Activated CD4-positive, CD25-positive, alpha-beta regulatory T cell treated with anti-CD3 and anti-CD28 coated beads, Interleukin-2, amount 50 U/mL, for 16 hours (primary cell): ENCODE measurements around the gene SELENOO.
"Not testable (repeated sequence)": the region's sequence is repeated elsewhere in the genome, so short reads cannot be mapped to it uniquely, and the experiment has no call there.

Source experiments
- DNase-seq: peaks from one replicate; pipeline ENCODE4 v3.0.0-alpha.2; 2020; ENCODE audit warnings: low read depth, low spot score

Gene SELENOO, protein sequence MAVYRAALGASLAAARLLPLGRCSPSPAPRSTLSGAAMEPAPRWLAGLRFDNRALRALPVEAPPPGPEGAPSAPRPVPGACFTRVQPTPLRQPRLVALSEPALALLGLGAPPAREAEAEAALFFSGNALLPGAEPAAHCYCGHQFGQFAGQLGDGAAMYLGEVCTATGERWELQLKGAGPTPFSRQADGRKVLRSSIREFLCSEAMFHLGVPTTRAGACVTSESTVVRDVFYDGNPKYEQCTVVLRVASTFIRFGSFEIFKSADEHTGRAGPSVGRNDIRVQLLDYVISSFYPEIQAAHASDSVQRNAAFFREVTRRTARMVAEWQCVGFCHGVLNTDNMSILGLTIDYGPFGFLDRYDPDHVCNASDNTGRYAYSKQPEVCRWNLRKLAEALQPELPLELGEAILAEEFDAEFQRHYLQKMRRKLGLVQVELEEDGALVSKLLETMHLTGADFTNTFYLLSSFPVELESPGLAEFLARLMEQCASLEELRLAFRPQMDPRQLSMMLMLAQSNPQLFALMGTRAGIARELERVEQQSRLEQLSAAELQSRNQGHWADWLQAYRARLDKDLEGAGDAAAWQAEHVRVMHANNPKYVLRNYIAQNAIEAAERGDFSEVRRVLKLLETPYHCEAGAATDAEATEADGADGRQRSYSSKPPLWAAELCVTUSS

DNA sequence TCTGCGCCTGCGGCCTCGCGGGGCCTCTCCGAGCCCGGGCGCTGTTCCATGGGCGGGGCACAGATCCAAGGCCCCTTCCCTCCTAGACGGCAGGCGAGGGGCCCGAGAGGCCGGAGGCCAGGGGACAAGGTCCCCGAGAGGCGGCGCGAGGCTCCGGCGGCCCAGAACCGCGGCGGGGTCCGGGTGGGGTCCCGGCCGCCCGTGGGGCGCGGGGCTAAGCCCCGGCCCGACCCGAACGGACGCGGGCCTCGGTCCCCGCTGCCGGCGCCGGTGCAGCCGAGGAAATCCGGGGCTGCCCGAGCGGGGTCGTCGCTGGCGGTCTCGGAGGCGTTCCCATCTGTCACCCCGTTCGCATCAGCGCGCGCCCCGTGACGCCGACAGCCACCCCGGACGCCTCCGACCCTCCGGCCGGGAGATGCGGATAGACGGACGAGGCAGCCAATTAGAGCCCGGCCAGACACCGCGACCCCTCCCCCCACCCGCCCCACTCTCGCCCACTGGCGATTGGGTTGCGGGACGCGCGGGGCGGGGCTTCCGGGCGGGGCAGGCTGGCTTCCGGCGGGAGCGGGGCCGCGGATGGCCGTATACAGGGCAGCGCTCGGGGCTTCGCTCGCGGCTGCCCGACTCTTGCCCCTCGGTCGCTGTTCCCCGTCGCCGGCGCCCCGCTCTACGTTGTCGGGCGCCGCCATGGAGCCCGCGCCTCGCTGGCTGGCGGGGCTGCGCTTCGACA is at the start of gene SELENOO:
SELENOO (plus strand) TSS at position 551 of the 730 bp plus-strand sequence; CDS start at position 577, 26 bp downstream.
- DNase-seq: peak; percentile 81

DNA sequence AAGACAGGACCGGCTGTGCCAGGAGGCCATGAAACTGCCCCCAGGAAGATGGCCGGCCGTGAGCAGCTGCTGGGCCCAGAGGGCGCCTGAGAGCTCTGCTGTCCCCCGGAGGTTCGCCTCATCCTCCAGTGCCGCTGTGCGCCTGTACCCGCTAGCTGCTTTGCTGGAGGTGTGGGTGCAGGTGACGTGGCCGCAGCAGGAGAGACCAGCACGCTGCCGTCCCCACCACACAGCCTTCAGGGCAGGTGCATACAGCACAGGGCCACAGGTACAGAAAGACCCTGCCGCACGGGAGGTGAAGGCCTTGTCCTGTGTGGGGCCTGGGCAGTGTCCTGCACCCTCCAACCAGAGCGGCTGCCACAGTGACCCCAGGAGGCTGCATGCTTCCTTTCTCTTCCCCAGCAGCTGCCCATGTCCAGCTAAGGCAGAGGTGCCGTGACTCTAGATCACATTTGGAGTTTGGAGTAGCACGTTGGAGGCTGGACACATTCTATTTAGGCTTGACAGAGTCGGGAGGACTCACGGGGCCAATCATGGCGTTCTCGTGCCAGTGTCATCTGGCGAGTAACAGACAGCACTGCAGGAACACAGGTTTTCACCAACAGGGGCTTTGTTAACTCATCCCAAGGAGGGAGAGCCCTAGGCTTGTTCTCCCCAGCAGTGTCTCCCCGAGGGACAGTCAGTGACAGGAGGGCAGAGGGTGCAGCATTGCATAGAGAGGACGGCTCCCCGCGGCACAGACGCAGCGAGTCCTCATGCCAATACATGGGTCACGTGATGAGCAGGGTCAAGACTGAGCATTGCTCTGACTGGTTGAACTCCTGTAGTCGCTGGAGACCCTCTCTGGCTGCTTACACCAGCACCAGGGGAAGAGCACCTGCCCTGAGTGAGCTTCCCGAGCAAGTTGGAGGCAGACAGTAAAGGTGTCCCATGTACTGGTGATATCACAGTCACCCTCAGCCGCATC is 49.0 kb upstream of the SELENOO start:
- no peak for DNase-seq

DNA sequence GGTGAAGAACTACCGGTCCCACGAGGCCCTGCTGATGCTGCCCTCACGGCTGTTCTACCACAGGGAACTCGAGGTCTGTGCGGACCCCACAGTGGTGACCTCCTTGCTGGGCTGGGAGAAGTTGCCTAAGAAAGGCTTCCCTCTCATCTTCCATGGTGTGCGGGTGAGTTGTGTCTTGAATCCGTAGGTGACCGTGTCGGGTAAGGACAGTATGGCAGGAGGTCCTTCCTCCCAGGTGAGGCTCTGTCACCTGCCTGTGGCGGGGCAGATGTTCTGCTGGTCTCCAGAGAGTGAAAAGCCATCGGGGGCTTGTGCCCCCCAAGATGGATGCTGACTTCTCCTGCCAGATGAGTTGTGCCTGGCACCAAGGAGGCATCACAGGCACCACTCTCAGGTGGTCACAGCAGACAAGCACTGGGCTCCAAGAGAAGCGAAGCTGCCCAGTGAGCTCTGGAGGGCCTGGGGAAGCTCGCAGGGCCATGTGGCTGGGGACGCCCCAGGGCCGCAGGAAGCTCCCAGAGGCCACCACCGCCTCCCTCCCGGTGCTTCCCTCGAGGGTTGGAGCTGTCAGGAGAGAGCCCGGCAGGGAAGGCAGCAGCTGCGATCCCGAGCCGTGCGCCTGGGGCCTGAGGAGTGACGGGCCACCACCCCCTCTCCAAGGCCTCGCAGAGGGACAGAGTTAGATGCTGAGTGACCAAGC is 47.6 kb upstream of the SELENOO start:
- no peak for DNase-seq

DNA sequence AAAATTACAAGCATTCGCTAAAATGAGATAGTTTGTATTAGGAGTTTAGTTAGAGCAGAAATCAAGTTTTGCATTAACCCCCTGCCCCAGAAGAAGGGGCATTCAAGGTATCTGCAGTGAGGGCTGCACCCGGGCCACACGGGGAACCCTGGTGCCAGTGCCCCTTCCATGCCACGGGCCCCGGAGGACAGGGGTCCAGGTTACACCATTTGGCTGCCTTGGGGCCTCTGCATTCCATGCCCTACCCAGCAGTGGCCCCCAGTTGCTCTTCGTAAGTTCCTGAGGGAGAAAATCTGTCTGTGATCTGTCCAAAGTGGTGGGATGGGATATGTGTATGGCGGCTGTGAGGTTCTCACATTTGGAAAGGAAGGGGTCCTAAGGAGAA is 47.1 kb upstream of the SELENOO start:
- no peak for DNase-seq

DNA sequence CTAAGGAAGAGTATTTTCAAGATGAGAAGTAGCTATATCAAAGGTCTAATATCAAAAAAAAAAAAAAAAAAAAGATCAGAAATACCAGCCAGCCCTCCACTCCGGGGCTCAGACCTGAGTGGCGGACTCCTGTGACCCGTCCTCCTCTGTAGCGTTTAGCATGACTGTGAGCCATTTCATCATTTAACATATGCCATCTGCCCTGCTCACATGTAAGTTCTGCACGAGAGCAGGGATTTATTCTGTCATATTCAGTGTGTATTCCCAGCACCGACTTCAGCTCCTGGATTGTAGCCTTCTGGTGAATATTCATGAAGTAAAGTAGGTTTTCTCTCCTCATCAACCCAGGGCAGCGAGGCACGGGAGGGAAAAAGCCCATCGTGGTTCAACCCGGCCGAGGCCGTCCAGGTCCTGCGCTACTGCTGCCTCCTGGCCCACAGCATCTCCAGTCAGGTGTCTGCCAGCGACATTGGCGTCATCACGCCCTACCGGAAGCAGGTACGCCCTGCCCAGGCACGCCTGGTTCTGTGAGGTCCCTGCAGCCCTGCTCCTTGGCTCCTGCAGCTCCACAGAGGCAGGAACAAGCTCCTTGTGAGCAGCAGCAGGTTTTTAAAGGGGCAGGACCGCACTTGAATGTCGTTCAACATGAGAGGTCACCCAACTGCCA is 43.0 kb upstream of the SELENOO start:
- no peak for DNase-seq

DNA sequence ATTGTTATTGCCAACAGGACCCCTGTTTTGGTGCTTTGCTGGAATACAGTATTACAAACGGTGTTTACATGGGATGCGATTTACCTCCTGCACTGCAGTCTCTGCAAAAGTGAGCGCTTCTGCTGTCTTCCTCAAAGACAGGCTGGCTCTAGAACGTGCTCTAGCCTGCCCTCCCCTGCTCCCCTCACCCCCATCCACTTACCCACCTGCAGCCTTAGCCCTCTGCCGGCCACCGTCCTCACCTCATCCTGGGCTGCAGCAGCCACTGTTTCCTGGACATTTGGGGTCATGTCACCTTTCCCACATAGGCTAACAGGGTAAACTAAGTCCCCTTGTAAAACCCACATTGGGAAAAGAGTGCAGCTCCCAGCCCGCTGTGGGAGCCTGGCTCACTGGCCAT is 39.9 kb upstream of the SELENOO start:
- no peak for DNase-seq

DNA sequence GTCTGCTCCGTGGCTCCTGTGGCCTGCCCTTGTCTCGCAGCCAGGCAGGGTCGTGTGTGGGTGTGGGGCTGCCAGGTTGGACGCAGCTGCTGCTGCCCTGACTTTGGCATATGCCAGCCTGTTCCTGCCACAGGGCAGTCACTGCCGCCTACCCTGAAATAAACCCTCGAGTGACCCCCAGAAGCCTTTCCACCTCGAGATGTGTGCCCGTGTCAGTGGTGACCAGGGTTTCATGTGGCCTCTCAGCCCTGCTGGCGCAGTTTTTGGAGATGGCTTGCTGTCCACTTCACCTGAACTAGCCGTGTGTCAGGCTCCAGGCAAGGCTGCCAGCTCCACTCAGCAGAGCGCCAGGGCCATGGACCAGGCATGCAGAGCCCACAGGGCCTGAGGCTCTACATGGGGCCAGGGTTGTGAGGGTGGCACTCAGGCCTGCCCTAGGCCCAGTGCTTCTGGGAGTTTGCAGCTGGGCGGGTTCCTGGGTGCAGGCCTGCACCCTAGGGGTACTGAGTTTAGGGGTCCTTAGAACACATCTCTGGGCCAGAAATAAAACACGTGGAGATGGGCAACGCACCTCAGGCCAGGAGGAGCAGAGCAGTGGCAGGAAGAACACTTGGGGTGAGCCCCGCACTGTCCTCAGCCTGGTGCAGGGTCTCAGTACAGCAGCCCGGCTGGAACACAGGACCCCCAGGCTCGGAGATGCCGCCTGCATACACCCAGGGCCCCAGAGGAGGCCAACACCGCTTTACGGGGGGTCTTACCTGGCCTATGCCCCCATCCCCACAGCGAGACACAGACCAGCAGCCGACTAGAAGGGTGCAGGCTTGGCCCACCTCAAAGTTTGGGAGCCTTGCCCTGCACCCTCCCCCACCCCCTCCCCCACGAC is 39.1 kb upstream of the SELENOO start:
- no peak for DNase-seq

DNA sequence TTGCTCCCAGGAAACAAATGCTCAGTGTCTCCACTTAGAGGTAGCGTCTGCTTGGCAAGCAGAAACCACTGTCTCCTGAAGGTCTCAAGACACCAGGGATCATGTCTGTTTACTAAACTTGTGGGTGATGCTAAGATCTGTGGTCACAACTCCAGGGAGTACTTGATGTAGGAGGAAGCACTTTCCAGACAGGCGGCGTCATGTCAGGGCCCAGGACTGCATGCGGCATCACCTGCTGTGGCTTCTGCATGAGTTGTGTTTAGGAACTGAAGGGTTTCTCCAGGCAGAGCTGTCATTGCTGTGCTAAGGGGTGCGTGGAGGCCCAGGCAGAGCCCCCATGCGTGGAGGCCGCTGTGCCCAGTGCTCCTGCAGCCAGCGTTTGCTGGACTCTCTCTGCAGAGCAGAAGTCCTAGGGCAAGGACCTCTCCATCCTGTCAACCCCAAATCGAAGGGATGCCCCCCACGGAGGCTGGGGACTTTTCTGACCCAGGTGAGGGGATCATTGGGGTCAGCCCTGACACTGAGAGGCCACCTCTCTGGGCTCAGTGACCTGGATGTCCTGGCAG is 38.3 kb upstream of the SELENOO start:
- DNase-seq: no peak

DNA sequence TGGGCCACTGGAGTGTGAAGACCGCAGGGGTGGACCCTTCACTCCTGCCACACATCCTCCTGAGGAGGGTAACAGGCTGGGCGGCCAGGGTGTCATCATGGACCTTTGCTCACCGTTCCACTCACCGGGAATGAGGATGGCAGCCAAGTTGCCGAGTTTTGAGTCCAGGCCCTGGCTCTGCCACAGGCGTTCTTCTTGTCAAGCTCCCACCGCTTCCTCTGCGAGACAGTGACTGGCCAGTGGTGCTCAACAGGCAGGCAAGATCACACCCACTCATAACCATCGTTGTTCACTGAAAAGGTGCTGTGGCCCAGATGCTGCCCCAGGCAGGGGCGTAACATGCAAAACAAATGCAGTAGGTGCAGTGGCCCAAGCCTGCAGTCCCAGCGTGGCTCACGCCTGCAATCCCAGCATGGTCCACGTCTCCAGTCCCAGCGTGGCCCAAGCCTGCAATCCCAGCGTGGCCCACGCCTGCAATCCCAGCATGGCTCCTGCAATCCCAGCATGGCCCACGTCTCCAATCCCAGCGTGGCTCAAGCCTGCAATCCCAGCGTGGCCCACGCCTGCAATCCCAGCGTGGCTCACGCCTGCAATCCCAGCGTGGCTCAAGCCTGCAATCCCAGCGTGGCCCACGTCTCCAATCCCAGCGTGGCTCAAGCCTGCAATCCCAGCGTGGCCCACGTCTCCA is 35.2 kb upstream of the SELENOO start:
- no peak for DNase-seq

DNA sequence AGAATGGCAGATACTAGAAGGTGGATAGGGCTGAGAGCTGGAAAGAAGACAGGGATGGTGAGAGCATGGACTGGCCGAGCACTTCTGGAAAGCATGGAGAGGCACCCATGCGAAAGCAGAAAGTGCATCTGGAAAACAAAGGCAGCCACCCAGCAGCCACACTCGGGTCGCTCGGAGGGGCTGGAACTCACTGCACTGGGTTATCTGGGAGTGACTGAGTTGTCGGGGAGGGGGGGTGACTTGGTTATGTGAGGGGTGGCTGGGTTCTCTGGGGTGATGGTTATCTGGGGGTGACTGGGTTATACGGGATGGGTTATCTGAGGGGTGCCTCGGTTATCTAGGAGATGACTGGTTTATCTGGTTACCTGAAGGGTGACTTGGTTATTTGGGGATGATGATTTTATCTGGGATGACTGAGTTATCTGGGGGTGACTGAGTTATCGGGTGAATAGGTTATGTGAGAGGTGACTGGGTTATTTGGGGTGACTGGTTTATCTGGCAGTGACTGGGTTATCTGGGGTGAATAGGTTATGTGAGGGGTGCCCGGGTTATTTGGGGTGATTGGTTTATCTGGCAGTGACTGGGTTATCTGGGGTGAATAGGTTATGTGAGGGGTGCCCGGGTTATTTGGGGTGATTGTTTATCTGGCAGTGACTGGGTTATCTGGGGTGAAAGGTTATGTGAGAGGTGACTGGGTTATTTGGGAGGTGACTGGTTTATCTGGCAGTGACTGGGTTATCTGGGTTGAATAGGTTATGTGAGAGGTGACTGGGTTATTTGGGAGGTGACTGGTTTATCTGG is 32.9 kb upstream of the SELENOO start:
- no peak for DNase-seq

DNA sequence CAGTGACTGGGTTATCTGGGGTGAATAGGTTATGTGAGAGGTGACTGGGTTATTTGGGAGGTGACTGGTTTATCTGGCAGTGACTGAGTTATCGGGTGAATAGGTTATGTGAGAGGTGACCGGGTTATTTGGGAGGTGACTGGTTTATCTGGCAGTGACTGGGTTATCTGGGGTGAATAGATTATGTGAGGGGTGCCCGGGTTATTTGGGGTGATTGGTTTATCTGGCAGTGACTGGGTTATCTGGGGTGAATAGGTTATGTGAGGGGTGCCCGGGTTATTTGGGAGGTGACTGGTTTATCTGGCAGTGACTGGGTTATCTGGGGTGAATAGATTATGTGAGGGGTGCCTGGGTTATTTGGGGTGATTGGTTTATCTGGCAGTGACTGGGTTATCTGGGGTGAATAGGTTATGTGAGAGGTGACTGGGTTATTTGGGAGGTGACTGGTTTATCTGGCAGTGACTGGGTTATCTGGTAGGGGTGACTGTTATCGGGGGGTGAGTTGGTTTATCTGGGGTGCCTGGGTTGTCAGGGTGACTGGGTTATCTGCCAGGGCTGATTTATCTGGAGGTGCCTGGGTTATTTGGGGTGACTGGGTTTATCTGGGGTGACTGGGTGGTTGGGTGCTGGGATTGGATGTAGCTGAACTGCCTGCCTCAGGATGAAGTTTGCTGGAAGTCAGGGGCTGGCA is 32.2 kb upstream of the SELENOO start:
- not testable (repeated sequence) for DNase-seq

DNA sequence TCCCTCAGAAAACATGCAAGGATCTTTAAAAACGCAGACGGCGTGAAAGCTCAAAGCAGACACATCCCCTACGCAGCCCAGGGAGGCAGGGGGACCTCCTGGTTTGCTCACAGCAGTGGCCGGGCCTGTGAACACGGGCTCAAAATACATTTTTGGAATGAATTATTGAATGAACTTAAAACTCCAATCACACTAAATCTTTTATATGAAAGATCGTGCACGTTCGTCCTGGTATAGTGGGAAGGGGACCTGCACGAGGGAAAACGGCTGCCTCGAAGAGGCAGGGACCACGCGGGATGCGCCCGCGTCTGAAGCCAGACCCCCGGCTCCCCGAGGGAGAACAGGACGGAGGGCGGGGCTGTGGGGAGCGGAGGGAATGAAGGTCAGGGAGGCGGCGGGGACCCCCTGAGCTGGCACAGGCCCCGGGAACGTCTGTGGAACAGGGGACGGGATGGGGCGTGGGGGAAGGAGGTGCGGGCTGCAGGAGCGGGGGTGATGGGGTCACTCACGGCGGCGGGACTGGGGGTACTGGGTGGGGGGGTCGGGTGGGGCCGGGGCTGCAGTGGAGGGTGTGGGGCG is 31.5 kb upstream of the SELENOO start:
- no peak for DNase-seq

DNA sequence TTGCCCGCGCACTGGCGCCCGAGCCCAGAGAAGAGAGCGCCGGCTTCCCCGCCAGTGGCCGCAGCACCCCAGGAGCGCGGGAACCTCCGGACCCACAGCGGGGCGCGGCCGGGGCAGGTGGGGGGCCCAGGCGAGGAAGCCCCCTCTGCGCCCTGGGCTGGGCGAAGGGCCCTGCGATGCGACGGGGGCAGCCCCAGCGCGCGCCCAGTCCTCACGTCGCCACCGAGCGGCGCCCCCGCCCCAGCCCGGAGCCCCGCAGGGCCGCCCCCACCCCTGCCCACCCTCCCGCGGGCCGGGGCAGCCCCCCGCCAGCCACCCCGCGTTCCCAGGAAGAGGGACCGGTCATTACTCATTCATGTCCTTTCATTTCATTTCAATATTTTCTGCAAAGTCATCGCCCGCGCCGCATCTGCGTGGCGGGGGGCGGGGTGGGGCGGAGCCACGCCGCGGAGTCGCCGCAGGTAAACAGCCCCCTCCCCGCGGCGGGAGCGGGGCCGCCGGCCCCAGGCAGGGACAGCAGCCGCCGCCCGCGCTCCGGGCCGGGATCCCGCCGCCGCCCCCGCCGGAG is 31.0 kb upstream of the SELENOO start:
- peak; percentile 24 for DNase-seq

DNA sequence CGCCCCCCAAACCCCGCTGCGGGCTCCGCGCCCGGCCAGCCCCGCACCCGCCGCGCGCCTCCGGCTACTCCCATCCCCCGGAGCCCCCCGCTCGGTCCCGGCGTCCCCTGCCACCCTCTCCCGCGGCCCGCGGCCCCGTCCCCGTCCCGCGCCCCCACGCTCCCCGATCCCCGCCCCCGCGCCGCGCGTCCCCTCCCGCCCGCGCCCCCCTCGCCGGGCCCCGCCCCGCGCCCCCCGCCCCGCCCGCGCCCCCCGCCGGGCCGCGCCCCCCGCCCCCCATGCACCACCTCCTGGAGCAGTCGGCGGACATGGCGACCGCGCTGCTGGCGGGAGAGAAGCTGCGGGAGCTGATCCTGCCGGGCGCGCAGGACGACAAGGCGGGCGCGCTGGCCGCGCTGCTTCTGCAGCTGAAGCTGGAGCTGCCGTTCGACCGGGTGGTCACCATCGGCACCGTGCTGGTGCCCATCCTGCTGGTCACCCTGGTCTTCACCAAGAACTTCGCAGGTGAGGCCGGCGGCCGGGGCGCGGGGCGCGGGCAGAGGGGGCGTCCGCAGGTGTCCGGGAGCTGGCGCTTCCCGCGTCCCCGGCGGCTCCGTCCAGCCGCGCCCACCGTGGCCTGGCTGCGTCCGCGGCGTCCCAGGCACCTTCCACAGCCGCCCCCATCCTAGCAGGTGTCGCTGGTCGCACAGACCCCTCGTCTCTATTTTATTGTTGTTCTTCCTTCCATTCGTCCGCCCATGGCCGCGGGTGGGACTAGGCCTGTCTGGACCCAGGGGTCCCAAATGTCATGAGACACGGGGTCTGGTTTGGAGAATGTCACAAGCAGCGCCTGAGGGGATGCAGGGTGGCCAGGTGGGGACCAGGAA is 30.1 kb upstream of the SELENOO start, which contains the start of gene PANX2:
PANX2 (plus strand) TSS at position 279 of the 866 bp plus-strand sequence; CDS start at position 279, 0 bp downstream.
- DNase-seq: no peak
